HL-60 (cell line): ENCODE results near the gene ZNF598.

Experiments used
- POLR2AphosphoS5 ChIP-seq: IDR thresholded peaks from 2 replicates; pipeline ENCODE4 v1.6.1; 2012; ENCODE audit warnings: low read depth
- SPI1 ChIP-seq: IDR thresholded peaks from 2 replicates; pipeline ENCODE4 v1.6.1; 2012; ENCODE audit warnings: low read depth, mild to moderate bottlenecking, borderline replicate concordance

DNA sequence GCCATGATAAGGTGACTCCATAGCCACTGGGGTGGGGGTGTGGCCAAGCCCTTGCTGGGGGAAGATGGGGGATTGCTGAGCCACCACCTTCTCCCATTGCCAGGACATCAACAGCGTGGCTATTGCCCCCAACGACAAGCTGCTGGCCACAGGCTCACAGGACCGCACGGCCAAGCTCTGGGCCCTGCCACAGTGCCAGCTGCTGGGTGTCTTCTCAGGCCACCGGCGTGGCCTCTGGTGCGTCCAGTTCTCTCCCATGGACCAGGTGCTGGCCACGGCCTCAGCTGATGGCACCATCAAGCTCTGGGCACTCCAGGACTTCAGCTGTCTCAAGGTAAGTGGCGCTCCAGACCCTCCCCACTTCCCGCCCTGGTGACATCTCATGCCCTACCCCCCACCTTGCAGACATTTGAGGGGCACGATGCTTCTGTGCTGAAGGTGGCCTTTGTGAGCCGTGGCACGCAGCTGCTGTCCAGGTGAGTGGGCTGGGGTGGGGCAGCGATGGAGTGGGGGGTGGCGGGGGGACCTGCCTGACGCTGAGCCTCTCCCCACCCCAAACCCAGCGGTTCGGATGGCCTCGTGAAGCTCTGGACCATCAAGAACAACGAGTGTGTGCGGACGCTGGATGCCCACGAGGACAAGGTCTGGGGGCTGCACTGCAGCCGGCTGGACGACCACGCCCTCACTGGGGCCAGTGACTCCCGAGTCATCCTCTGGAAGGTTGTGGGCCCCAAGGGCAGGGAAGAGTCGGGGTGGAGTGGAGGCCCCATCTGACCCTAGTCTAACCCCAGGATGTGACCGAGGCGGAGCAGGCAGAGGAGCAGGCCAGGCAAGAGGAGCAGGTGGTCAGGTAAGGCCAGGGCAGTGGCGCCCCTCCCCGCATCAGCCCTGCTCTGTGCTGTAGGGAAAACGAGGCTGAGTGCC is 32.4 kb downstream of the ZNF598 start:
- no peak for TF ChIP-seq POLR2AphosphoS5
- no peak for TF ChIP-seq SPI1
